NCI-H510A (cell line): ENCODE data around the gene RABAC1.

Experiments
- DNase-seq: peaks from one replicate; lab custom pipeline; 2025; lab: John Stamatoyannopoulos, UW

Gene RABAC1

DNA sequence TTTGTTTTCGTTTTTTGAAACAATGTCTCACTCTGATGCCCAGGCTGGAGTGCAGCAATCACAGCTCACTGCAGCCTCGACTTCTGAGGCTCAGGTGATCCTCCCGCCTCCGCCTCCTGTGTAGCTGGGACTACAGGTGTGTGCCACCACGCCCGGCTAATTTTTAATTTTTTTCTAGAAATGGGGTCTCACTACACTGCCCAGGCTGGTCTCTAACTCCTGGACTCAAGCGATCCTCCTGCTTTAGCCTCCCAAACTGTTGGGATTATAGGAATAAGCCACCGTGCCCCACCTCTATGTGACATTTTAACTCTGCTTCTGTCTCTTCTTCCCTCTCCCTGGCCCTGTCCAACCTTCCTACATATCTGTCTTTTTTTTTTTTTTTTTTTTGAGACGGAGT, 29.8 kb upstream of the RABAC1 start:
- DNase-seq = no peak

DNA sequence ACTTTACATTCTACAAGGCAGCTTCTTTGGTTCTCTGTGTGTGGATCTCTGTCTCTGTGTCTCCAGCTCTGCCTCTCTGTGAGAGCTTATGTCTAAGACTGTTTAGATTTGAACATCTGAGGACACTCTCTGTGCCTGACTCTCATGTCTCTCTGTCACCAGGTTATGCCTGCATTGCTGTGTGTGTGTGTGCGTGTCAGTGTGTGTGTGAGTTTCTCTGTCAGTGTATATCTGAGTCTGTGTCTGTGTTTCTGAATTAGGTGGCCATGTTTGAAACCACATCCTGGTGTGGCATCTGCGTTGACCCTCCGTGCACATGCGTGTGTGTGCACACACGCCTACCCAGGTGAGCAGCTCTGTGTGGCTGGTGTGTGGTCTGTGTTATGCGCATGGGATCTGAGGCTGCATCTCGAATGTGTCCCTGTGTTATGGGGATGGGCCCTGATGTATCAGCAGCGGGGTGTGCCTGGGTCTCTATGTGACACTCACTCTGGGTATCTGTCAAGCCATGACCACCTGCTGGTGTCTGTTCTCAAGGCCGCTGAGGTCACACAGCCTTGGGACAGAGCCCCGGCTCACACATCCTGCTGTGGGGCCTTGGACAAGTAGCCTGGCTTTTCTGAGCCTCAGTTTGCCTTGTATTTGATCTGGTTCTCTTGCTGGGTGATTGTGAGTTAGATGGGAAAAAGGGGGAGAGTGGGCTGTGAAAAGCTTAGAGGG, 28.2 kb upstream of the RABAC1 start:
- DNase-seq = no peak

DNA sequence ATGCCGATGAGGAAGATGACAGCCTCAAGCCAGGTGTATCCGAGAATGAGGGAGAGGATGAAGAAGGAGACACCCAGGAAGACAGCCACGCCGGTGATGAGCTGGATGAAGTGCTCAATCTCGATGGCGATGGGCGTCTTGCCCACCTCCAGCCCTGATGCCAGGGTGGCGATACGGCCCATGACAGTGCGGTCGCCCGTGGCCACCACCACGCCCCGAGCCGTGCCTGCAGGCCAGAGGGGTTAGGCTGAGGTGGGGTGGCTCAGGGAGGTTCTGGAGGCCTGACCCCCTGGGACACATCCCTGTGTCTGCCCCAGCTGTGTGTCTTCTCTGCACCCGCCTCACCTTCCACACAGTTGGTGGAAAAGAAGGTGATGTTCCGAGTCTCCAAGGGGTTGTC, 25.8 kb upstream of the RABAC1 start:
- no peak for DNase-seq

DNA sequence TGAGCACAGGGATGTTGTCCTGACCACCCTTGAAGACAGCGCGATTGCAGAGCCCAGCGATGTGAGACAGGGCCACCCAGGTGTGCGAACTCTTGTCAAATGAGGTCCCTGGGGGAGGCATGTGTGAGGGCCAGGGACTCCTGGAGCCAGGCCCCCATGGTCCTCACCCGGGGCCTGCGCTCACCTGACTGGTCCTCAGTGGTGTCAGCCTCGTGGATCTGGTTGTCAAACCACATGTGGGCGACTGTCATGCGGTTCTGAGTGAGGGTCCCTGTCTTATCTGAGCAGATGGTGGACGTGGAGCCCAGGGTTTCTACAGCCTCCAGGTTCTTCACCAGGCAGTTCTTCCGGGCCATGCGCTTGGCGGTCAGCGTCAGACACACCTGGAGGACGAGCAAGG, 22.6 kb upstream of the RABAC1 start:
- DNase-seq = no peak

DNA sequence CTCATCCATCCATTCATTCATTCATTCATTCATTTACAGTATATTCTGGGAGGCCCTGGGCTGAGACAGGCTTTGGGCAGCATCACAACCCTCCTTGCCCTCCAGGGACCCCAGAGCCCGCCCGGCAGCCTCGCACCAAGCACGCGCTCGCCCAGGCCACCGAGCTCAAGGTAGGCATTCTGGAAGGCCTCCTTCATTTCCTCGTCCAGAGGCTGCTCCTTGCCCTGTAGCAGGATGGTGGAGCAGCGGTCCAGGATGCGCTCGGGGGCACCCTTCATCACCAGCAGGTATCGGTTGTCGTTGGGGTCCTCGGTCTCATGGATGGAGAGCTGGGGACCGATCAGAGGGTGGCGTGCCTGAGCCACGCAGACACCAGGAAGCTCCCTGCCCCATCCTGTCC, 19.3 kb upstream of the RABAC1 start:
- no peak for DNase-seq

DNA sequence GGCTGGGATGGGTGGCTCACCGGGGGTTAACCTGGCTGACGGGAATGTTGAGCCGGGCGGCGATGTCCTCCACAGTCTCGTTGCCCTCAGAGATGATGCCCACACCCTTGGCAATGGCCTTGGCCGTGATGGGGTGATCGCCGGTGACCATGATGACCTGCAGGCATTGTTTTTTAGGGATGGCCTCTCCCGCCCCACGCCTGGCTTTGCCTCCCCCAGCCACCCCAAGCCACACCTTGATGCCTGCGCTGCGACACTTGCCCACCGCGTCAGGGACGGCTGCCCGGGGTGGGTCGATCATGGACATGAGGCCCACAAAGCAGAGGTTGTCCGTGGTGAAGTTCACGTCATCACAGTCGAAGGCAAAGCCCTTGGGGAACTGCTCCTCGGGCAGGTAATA, 18.8 kb upstream of the RABAC1 start:
- DNase-seq = no peak

DNA sequence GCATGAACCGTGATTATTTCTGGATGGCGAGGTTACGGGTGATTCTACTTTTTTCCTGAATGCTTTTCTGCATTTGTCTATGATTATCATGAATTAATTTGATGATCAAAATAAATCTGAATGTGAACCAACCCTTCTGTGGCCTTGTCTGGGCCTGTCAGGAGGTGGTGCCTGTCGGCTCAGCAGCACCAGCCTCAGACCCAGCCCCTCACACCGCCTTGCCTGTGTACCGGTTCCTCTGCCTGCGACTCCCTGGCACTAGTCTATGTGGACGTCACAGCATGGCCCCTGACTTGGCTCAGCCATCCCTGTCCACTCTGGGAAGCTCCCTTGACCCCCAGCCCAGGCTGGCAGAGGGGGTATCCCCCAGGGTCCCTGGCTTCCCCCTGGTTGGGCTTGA, 15.5 kb upstream of the RABAC1 start:
- DNase-seq = no peak

DNA sequence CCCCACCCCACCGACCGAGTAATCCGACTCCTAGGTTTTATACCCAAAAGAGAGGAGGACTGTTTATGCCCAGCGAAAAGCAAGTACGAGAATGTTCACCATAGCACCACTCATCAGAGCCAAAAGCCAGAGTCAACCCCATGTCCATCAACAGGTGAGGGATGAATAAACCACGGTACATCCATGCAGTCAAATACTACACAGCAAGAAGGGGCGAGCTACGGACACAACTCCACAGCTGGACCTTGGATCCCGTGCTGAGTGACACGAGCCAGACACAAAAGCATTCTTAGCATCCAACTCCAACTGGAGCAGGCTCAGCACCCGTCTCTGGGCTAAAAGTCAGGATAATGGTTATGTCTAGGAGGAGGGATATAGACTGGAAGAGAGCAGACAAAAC, 12.2 kb upstream of the RABAC1 start:
- no peak for DNase-seq

DNA sequence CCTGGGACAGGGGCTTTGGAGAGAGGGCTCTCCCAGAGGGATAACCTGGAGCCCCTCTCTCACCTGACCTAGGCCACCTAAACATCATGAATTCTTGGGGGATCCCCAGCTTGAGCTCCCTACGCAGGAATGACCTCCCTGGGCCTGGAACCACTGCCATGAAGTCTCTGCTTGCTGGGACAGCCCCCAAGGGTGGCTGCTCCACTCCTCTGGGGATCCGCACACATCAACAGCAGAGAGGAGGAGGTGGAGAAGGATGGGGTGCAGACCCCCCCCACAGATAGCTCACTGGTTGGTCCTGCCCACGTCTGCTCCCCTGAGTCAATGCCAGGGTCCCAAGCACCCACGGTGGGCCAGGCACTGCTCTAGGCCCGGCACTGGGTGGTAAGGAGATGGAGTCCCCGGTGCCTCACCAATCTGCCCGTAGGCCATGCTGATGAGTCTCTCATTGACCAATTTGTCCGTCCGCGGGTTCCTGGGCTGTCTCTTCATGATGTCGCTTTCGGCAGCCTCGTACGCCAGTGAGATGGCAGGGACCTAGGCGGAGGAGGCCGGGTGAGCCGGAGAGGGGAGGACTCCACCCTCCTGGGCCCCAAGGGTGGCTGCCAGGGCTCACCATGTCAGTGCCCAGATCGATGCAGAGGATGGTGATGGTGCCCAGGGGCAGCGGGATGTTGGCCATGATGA, 10.8 kb upstream of the RABAC1 start:
- no peak for DNase-seq

DNA sequence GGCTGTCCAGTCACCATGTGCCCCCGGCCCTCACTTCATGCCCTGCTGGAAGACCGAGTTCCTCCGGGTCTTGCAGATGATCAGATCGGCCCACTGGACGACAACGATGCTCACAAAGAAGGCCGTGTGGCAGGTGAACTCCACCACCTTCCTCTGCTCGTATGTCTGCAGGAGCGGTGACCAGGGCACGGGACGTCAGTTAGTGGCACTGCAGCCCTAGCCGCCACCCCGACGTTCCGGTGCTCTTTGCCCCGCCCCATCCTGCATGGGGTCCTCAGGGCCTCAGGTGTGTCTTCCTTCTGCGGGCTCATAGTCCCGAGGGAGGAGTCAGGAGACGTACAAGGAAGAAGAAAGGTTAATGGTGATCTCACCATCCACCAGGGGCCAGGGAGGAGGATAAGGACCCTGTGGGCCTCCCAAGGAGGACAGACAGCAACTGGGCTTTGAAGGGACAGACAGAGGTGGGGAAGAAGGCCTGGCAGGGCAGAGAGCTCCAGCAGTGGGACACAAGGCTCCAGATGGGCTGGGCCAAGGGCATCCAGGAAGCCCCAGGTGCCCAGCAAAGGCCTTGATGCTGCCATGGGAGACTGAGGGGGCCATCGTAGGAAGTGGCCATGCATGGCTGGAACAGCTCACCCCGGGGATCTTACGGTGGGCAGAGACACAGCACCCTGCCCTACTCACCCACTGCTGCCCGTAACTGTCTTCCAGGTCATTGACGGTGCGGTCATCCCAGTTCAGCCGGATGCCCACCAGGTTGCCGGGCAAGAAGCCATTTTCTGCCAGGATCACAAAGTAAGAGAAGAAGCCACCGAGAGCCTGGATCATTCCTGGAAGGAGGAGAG, 9.9 kb upstream of the RABAC1 start:
- no peak for DNase-seq

DNA sequence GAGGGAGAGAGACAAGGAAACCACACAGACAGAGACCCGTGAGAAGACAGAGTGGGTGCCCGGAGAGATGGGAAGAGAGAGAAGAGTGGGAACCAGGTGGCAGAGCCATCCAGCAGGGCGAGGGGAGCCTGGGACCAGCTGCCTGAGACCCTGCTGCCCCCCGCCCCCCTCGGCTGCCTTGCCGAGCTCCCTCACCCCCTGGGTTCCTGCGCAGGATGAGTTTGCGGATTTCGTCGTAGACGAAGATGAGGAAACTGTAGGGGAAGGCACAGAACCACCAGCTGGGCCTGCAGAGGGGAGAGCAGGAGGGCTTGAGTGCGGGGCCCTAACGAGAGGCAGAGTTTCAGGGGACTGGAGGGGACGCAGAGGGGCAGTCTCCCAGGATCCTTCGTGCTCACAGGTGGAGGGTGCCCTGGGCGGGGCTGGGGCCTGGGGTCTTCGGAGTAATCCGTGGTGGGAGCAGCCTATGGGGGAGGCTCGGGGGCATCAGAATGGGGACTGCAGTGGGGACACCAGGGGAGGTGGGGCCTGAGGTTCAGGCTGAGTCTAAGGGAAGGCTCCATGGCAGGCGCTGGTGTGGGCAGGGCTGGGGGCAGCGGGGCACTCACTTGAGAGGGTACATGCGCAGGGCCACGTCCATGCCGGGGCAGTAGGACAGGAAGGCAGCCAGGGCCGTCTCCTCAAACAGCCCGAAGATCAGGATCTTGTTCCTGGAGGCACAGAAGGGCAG, 8.1 kb upstream of the RABAC1 start:
- no peak for DNase-seq

DNA sequence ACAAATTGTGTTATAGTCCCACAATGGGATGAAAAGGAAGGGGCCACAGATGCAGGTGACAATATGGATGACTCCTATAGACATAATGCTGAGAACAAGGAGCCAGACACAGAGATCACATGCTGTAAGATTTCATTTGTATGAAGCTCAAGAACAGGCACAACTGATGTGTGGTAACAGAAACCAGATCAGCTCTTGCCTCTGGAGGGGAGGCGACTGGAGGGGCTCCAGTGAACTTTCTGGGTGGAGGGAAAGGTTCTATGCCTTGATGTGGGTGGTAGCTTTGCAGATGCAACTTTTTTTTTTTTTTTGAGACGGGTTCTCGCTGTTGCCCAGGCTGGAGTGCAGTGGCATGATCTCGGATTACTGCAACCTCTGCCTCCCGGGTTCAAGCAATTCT, 6.0 kb upstream of the RABAC1 start:
- no peak for DNase-seq

DNA sequence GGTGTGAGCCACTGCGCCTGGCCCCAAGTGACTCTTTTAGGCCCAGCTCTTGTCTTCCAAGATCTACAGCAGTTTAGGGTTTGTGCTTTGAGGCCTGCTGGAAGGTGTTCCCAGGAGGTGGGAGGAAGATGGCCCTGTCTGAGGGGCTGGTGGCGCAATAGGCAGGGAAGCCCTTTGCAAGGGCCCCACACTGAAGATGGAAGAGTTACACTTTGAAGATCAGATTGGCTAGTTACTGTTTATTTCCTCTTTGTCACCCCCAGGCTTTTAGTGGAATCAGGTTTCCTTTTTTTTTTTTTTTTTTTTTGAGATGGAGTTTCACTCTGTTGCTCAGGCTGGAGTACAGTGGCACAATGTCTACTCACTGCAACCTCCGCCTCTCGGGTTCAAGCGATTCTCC, 1.9 kb upstream of the RABAC1 start:
- no peak for DNase-seq

DNA sequence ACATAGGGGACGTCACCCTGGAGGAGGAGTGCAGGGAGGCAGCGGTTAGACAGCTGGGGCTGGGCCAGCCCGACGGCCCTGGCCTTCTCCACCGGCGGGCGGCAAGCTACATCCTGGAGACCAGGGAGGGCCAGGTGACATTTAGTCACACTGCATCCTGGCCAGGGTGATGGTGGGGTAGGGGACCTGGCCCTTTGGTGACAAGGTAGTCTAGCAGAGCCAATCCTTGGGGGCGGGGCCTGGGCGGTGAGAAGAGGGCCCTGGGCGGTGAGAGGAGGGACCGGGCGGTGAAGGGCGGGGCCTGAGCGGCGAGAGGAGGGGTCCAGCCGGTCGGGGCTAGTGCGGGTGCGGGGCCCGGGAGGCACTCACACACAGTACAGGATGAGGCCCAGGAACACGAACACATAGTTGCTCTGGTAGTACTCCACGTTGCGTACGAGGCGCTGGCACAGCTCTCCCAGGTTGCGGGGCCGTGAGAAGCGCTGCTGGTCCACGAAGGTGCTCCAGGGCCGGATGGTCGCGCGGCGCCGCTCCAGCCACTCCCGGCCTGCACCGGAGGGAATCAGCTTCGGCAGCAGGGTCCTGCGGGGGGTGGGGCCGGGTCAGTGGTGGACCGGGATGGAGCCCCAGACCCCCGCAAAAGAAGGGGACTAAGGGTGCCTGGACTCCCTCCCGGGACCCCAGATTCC, 610 bp downstream of the RABAC1 start:
- peak; percentile 70 for DNase-seq

DNA sequence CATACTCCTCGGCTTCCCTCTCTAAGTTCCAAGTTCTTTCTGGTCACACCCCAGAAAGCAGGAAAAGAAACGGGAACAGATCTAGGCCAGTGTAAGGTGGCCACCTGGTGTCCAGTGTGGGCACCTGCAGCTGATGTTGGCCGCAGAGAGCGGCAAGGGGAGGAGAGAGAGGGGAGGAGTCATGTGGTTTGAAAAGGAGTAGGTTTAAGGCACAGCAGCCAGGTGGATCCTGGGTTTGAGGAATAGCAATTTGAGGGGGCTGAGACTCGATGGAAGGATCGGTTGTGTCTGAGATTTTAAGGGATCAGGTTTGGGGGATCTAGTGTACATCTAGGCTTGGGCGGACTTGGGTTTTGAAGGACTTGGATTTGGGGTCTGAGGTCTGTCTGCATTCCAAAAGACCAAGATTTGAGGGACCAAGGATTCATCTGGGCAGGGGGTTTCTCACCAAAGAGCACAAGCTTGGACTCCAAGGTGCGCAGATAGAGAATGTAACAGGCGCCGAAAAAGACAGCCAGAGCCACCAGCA, 1.2 kb downstream of the RABAC1 start:
- peak; percentile 72 for DNase-seq

DNA sequence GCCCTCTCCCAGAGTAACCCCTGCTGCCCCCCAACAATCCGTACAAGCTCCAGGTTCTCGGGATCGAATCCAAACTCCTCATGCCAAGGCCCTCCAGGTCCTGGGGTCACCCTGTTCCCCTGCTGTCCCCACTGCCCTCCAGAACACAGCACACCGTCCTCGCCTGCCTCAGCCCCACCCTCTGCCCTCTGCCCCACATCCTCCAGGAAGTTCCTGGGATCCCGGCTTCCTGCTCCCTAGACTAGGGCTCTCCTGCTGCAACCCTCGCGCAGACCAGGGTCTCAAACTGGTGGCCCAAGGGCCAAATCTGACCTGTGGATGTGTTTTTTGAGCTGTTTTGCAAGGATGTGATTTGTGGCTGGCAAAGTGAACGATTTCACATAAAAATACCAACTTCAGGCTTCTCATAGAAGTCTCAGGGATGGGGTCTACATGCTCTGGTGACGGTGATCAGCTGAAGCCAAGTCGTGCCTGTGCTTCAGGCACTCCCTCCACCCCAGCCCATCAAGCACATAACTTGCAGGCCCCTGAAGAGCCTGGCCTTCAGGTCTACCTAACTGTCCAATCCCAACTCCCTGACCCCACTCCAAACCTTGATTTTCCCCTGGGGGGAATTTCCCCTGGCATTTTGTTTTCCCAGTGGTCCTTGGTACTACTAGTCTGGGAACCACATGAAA, 1.8 kb downstream of the RABAC1 start:
- DNase-seq = no peak

DNA sequence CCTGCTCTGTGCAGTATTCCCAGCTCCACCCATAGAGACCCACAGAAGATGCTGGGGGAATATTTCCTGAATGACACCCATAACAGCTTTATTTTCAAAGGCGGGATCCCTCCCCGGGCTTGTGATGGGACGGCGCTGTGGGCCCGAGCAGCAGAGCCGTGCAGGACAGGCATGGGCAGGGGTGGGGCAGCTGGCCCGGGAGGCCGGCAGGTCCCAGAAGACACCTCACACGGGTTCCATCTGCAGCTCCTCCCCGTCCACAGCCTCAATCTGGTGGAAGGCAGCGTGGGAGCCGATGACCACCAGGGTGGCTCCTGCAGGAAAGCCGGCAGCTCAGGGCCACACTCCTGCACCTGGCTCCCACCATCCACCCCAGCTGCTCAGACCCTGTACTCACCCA, 2.5 kb downstream of the RABAC1 start:
- DNase-seq = no peak

DNA sequence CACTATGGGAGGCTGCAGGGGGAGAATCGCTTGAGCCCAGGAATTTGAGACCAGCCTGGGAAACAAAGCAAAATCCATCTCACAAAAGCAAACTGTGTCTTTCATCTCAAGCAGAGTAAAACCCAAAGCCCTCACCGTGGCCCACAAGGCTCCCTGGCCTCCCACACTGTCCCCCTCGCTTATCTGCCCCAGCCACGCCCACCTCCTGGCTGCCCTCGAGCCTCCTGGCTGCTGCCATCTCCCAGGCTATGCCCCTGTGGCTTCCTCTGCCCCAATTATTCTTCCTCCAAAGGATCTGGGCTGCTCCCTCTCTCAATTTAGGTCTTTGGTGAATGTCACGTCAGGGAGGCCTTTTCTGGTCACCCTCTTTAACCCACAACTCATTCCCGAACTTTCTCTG, 3.6 kb downstream of the RABAC1 start:
- no peak for DNase-seq

DNA sequence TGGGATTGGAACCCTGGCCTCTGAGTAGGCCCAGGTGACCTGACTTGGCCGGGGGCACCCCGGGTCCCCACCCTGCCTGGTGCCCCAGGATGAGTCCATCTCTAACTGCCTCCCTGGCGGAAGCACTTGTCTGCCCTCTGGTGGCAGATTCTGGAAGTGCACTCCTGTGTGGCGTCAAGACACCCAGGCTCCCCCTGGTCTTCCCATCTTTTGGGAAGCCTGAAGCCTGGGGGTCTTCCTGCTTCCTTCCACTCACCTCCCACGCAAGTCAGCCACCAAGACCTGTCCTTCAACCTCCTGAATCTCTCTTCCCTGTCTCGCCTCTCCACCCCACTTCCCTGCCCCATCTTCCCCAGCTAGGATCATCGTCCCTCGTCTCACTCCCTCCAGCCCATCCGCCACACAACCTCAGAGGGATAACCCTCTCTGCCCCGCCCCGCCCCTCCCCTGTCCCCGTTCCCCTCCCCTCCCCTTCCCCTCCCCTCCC, 7.4 kb downstream of the RABAC1 start:
- peak; percentile 14 for DNase-seq

DNA sequence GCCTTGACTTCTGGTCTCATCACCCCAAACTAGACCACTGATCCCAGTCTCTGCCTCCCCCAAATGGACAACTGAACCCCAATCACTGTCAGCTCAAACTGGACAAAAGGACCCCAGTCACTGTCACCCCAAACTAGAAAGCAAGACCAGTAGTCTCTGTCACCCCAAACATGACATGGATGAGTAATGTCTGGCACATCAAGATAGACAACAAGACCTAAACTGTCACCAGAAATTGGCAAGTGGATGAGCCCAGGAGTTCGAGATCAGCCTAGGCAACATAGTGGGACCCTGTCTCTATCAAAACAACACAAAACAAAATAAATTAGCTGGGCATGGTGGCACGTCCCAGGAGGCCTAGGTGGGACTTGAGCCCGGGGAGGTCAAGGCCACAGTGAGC, 12.0 kb downstream of the RABAC1 start:
- no peak for DNase-seq
